Measurements from ENCODE around the gene RCVRN. TPM values are rescaled to one million over a fixed set of nuclear protein-coding genes. Genes with fewer than 3 reads are reported as not detected.

RCVRN gene
- total and polyA plus RNA-seq, 2 of the 13 experiments (the other 11 are each of a cell fraction or from before 2014, with no cell fraction given) = not detected

DNA sequence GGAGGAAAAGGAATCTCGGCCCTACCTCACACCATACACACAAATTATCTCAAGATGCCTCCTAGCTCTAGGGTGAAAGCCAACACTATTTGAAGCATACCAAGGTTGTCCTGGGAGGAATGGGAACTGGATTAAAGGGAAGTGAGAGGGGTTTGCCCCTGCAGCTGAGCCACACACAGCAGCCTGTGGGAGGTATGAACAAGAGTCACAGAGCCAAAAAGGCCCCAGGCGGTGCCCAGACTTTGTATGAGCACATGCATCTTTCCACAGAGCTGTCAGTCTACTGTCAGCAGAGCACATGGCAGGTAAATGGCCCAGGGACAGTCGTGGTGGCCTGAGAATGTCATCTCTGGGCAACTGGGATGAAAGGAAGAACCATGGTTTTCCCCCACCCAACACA, 31.0 kb upstream of the RCVRN start:
- CTCF ChIA-PET (ENCODE audit: low intra/inter-chr PET ratio, low total read pairs) = no interaction called here
- H3K27me3 ChIP-seq (ENCODE audit: control insufficient read depth in 1 of 2, insufficient read depth in 2 of 2, low read length in 2 of 2) = peaks cover 0 to 12% of the 10 kb centered on the region in 2 experiments; a peak in 3 of 5 replicates
- no peak overlapping the region for H3K9ac ChIP-seq (ENCODE audit: insufficient read depth, low read depth, low read length)
- TF ChIP-seq, protein P1, sequence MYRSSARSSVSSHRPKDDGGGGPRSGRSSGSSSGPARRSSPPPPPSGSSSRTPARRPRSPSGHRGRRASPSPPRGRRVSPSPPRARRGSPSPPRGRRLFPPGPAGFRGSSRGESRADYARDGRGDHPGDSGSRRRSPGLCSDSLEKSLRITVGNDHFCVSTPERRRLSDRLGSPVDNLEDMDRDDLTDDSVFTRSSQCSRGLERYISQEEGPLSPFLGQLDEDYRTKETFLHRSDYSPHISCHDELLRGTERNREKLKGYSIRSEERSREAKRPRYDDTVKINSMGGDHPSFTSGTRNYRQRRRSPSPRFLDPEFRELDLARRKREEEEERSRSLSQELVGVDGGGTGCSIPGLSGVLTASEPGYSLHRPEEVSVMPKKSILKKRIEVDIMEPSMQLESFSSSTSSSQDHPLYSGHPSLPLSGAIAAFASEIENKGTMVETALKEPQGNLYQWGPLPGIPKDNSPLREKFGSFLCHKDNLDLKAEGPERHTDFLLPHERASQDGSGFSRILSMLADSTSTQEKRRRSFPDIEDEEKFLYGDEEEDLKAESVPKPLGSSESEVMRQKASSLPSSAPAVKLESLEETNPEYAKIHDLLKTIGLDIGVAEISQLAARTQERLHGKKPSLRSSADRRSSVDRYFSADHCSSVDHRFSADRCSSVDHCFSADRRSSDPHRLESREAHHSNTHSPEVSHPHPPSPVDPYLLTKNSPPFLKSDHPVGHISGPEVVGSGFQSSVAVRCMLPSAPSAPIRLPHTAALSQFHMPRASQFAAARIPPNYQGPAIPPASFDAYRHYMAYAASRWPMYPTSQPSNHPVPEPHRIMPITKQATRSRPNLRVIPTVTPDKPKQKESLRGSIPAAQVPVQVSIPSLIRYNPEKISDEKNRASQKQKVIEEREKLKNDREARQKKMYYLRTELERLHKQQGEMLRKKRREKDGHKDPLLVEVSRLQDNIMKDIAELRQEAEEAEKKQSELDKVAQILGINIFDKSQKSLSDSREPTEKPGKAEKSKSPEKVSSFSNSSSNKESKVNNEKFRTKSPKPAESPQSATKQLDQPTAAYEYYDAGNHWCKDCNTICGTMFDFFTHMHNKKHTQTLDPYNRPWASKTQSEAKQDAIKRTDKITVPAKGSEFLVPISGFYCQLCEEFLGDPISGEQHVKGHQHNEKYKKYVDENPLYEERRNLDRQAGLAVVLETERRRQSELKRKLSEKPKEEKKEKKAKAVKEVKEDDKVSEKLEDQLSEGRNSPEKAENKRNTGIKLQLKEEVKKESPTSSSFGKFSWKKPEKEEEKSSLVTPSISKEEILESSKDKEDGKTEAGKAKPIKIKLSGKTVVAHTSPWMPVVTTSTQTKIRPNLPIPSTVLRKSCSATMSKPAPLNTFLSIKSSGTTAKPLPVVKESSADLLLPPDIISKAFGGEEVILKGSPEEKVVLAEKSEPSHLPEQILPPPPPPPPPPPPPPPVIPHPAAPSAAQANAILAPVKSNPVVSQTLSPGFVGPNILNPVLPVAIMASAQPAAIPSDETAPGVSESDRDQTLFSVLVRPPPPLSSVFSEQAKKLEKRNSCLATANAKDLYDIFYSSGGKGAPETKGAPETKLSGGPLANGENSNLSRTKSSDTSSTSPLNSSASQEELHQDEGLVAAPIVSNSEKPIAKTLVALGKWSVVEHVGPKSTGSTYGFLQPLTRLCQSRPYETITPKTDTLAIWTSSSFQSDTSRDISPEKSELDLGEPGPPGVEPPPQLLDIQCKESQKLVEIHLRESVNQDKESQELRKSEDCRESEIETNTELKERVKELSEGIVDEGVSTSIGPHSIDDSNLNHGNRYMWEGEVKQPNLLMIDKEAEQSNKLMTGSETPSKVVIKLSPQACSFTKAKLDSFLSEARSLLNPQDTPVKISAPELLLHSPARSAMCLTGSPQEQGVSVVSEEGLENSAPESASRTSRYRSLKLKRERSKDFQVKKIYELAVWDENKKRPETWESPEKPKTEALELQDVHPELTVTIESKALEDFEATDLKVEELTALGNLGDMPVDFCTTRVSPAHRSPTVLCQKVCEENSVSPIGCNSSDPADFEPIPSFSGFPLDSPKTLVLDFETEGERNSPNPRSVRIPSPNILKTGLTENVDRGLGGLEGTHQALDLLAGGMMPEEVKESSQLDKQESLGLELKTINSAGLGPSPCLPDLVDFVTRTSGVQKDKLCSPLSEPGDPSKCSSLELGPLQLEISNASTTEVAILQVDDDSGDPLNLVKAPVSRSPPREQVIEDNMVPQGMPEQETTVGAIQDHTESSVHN (CRISPR knock-in tag; IDR thresholded peaks at IDR 0.05) = no peak
- no peak for TF ChIP-seq PRMT3 (CRISPR knock-in tag; IDR thresholded peaks at IDR 0.05; ENCODE audit: borderline replicate concordance, low read depth)
- TF ChIP-seq KDM1A (CRISPR knock-in tag; IDR thresholded peaks at IDR 0.05) = no peak
- no peak overlapping the region for H3K4me2 ChIP-seq (ENCODE audit: low read depth, low read length)
- H3K36me3 ChIP-seq (replicated peaks in 1 of 2; ENCODE audit: control insufficient read depth in 1 of 2, insufficient read depth in 2 of 2, low read length in 2 of 2) = no peaks in the 10 kb centered on the region
- DNase-seq (ENCODE audit: low spot score) (no peak), FAIRE-seq (no peak), ATAC-seq (no peak)
- H4K20me1 ChIP-seq (ENCODE audit: insufficient read depth, low read length) = 0 out of 2 replicates have a peak, but pooled peaks cover 3% of the 10 kb centered on the region
- H3K9me3 ChIP-seq (ENCODE audit: low read length) = no peaks in the 10 kb centered on the region
- in situ Hi-C loops (cut with HindIII; ENCODE audit: extremely low pct_ligation_motif_present, low pct_unique_long_range_greater_than_20kb) = no loop called here
- POLR2A ChIA-PET = no interaction called here
- BruUV-seq (replicated peaks) = no TSS peak
- no peak overlapping the region for H3K27ac ChIP-seq (ENCODE audit: extremely low read length, insufficient read depth, low read length)
- no peaks in the 10 kb centered on the region for H3K79me2 ChIP-seq (ENCODE audit: insufficient read depth, low read length)
- no peak overlapping the region for H2AFZ ChIP-seq (ENCODE audit: low read length)
- no peak overlapping the region for H3K4me3 ChIP-seq (replicated peaks in 1 of 3; ENCODE audit: insufficient read depth in 1 of 3, low read depth in 2 of 3, low read length in 3 of 3)
- H3K4me1 ChIP-seq (ENCODE audit: insufficient read depth, low read length) = no peaks in the 10 kb centered on the region
- intact Hi-C loops (cut with micrococcal nuclease; ENCODE audit: unreplicated experiment) = no loop called here
- WGBS (ENCODE audit: low lambda C conversion rate) = 0% methylated on average over 1 of the region's 3 CpGs

Data from HepG2 (cell line).